HCT116 (cell line): ENCODE results near the gene VWA3B. TPM values are rescaled to one million over a fixed set of nuclear protein-coding genes. Genes with fewer than 3 reads are reported as not detected.
"Not testable (repeated sequence)": the region's sequence is repeated elsewhere in the genome, so short reads cannot be mapped to it uniquely, and the experiment has no call there.

ENCODE experiments used
- ATAC-seq: fragments of 200-7000 bp; cut with Tn5 transposase; 2 replicates; pipeline ENCODE4 v1.9.1; 2020; ENCODE audit warnings: mild to moderate bottlenecking, moderate library complexity
- BruUV-seq: library from RNA; stranded (reverse); fragments of 400-500 nt; replicated peaks from 2 replicates; lab custom pipeline; 2021; lab: Mats Ljungman, UMichigan
- CTCF ChIA-PET: fragments of 300-600 bp; sonication (Branson Sonifier 250); formaldehyde crosslinking; loops from one replicate; lab custom pipeline; 2021; ENCODE audit warnings: antibody characterized with exemption; lab: Charles Lee
- POLR2A ChIA-PET: fragments of 300-600, 350-600 bp; sonication (Branson Sonifier 250); formaldehyde crosslinking; loops from one replicate; lab custom pipeline; 2021; ENCODE audit warnings: antibody characterized with exemption; lab: Charles Lee
- RAD21 ChIA-PET, 2 experiments: fragments of 300-600 bp; sonication (Branson Sonifier 250); formaldehyde crosslinking; loops; one replicate each; lab custom pipeline; 2023; ENCODE audit warnings: low total read pairs in 2 of 2; ENCODE audit not compliant: uncharacterized antibody in 2 of 2, unreplicated experiment in 2 of 2, low non-redundant PET in 1 of 2; lab: Charles Lee
- DNase-seq: peaks from one replicate; pipeline ENCODE4 v3.0.0-alpha.2; 2010; ENCODE audit warnings: low read depth, low spot score
- H2AFZ ChIP-seq: fragments of 200-600 bp; shearing (Covaris generic), sonication (generic); 2 replicates; pipeline ENCODE4 v1.6.1; 2017; ENCODE audit warnings: low read depth, mixed run types, mixed read lengths, antibody characterized with exemption, low read length; ENCODE audit not compliant: poor library complexity, severe bottlenecking
- H3K27ac ChIP-seq: 2 replicates; pipeline ENCODE4 v1.5.1; 2012; ENCODE audit warnings: low read depth, low read length
- H3K27me3 ChIP-seq: fragments of 200-600 bp; sonication (generic); 2 replicates; pipeline ENCODE4 v1.6.1; 2016; ENCODE audit warnings: mixed run types, low read length, mixed read lengths; ENCODE audit not compliant: insufficient read depth
- H3K36me3 ChIP-seq, 2 experiments: fragments of 200-500 bp in 1 of 2; fragments of 200-600 bp in 1 of 2; sonication (Bioruptor generic) in 1 of 2; sonication (generic) in 1 of 2; 2 replicates each; pipeline versions ENCODE4 v1.5.1 to v1.6.1; 2014 to 2016; ENCODE audit warnings: low read length in 2 of 2, inconsistent platforms in 1 of 2, mixed read lengths in 1 of 2, mixed run types in 1 of 2; ENCODE audit not compliant: insufficient read depth in 2 of 2, control insufficient read depth in 1 of 2
- H3K4me1 ChIP-seq, 2 experiments: fragments of 200-600 bp in 1 of 2; sonication (generic) in 1 of 2; 2 replicates each; pipeline versions ENCODE4 v1.5.1 to v1.6.1; 2012 to 2017; ENCODE audit warnings: low read length in 2 of 2, inconsistent platforms in 1 of 2, mild to moderate bottlenecking in 1 of 2, mixed read lengths in 1 of 2, mixed run types in 1 of 2, moderate library complexity in 1 of 2; ENCODE audit not compliant: insufficient read depth in 2 of 2, control insufficient read depth in 1 of 2
- H3K4me2 ChIP-seq: fragments of 200-600 bp; sonication (generic); 2 replicates; pipeline ENCODE4 v1.6.1; 2017; ENCODE audit warnings: mixed run types, low read length, mixed read lengths
- H3K4me3 ChIP-seq, 2 experiments: fragments of 200-600 bp in 1 of 2; sonication (generic) in 1 of 2; replicated peaks in 1 of 2; 2 replicates each; pipeline ENCODE4 v1.5.1; 2011 to 2016; ENCODE audit warnings: low read length in 2 of 2, control low read depth in 1 of 2, low read depth in 1 of 2, mild to moderate bottlenecking in 1 of 2, mixed read lengths in 1 of 2, mixed run types in 1 of 2
- H3K79me2 ChIP-seq: fragments of 200-600 bp; sonication (generic); 2 replicates; pipeline ENCODE4 v1.6.1; 2017; ENCODE audit warnings: mild to moderate bottlenecking, mixed run types, low read length, moderate library complexity, mixed read lengths; ENCODE audit not compliant: insufficient read depth
- H3K9ac ChIP-seq: fragments of 200-600 bp; sonication (generic); 2 replicates; pipeline ENCODE4 v1.6.1; 2016; ENCODE audit warnings: low read length, mixed read lengths
- H3K9me2 ChIP-seq: fragments of 200-600 bp; sonication (generic), shearing (Covaris generic); 2 replicates; pipeline ENCODE4 v1.6.1; 2017; ENCODE audit warnings: mixed run types, mild to moderate bottlenecking, moderate library complexity; ENCODE audit not compliant: insufficient read depth
- H3K9me3 ChIP-seq, 2 experiments: fragments of 200-500 bp in 1 of 2; fragments of 200-600 bp in 1 of 2; sonication (Bioruptor generic) in 1 of 2; sonication (generic) in 1 of 2; 2 replicates each; pipeline ENCODE4 v1.6.1; 2014 to 2017; ENCODE audit warnings: low read length in 2 of 2, mixed read lengths in 2 of 2, inconsistent platforms in 1 of 2, low read depth in 1 of 2, mild to moderate bottlenecking in 1 of 2, mixed run types in 1 of 2, moderate library complexity in 1 of 2; ENCODE audit not compliant: control insufficient read depth in 1 of 2, insufficient read depth in 1 of 2
- H4K20me1 ChIP-seq: fragments of 200-600 bp; sonication (generic), shearing (Covaris generic); 2 replicates; pipeline ENCODE4 v1.6.1; 2017; ENCODE audit warnings: mixed run types, mild to moderate bottlenecking, moderate library complexity; ENCODE audit not compliant: insufficient read depth
- ELF1 ChIP-seq: IDR thresholded peaks from 2 replicates; pipeline ENCODE4 v1.6.1; 2012; ENCODE audit warnings: low read depth, borderline replicate concordance
- EZH2phosphoT487 ChIP-seq: fragments of 200-600 bp; IDR thresholded peaks from 2 replicates; pipeline ENCODE4 v1.6.1; 2018; ENCODE audit warnings: antibody characterized with exemption, borderline replicate concordance
- POLR2AphosphoS5 ChIP-seq: IDR thresholded peaks from 2 replicates; pipeline ENCODE4 v1.6.1; 2011; ENCODE audit warnings: mild to moderate bottlenecking, low read depth, low read length, moderate library complexity
- ZBTB33 ChIP-seq: IDR thresholded peaks from 2 replicates; pipeline ENCODE4 v1.6.1; 2011; ENCODE audit warnings: mild to moderate bottlenecking, low read length, moderate library complexity; ENCODE audit not compliant: insufficient replicate concordance; ENCODE audit errors: extremely low read depth
- intact Hi-C: fragments of 100-400 bp; cut with micrococcal nuclease; formaldehyde crosslinking; loops from 2 replicates; pipeline ENCODE4 v1.10.0; 2022
- total RNA-seq: library from RNA; stranded (reverse); gene quantifications from one replicate; pipeline ENCODE4 v1.2.1, GENCODE V29; 2021; ENCODE audit not compliant: unreplicated experiment

VWA3B gene
- total RNA-seq, 1 experiment from 2014 or later = 0.47 TPM

- TF ChIP-seq ZBTB33 (no peak), ELF1 (no peak), POLR2AphosphoS5 (no peak), EZH2phosphoT487 (no peak)
Measured at GRCh38 chr2:98128556-98129109, 41.7 kb downstream of the VWA3B start (continued).

- CTCF ChIA-PET, POLR2A ChIA-PET, H3K4me3 ChIP-seq, H3K9me2 ChIP-seq, H3K4me1 ChIP-seq, intact Hi-C loops, RAD21 ChIA-PET, H3K4me2 ChIP-seq, H3K9ac ChIP-seq, BruUV-seq, H3K27me3 ChIP-seq, H3K9me3 ChIP-seq, DNase-seq, H3K27ac ChIP-seq, H2AFZ ChIP-seq, H3K79me2 ChIP-seq, ATAC-seq, H3K36me3 ChIP-seq, H4K20me1 ChIP-seq: not testable (repeated sequence)
Measured at GRCh38 chr2:98130073-98130472, 43.1 kb downstream of the VWA3B start.
